CD4-positive, alpha-beta T cell (primary cell): Measurements from ENCODE around the gene DAPK1. TPM values are rescaled to one million over a fixed set of nuclear protein-coding genes. Genes with fewer than 3 reads are reported as not detected.

Experiments
- ATAC-seq: fragments of 200-7000 bp; cut with Tn5 transposase; one replicate; pipeline ENCODE4 v1.10.0; 2022; ENCODE audit warnings: mild to moderate bottlenecking; ENCODE audit not compliant: poor library complexity
- CTCF ChIA-PET: fragments of 350-600 bp; sonication (Branson Sonifier 250); formaldehyde crosslinking; loops from one replicate; lab custom pipeline; 2021; ENCODE audit warnings: antibody characterized with exemption, inconsistent platforms; lab: Charles Lee
- POLR2A ChIA-PET: fragments of 350-600 bp; sonication (Branson Sonifier 250); formaldehyde crosslinking; loops from one replicate; lab custom pipeline; 2021; ENCODE audit warnings: antibody characterized with exemption, inconsistent platforms; lab: Charles Lee
- DNase-seq, 14 experiments: peaks; one replicate each; pipeline ENCODE4 v3.0.0-alpha.2; 2013 to 2020; ENCODE audit warnings: mixed read lengths in 2 of 14
- H3K27ac ChIP-seq, 2 donors: one replicate each; pipeline versions ENCODE4 v1.5.1 to v1.7.0; 2013; ENCODE audit warnings: low read length in 2 of 2, low read depth in 1 of 2, mild to moderate bottlenecking in 1 of 2
- H3K27me3 ChIP-seq, 2 experiments: 1 replicate in 1 of 2; 2 replicates in 1 of 2; pipeline versions ENCODE4 v1.6.1 to v1.7.0; 2013; ENCODE audit warnings: low read length in 2 of 2, control low read depth in 1 of 2, mild to moderate bottlenecking in 1 of 2, moderate library complexity in 1 of 2; ENCODE audit not compliant: insufficient read depth in 2 of 2, control insufficient read depth in 1 of 2
- H3K36me3 ChIP-seq: one replicate; pipeline ENCODE4 v1.6.1; 2013; ENCODE audit warnings: low read length, control low read depth; ENCODE audit not compliant: insufficient read depth
- H3K4me1 ChIP-seq: one replicate; pipeline ENCODE4 v1.6.1; 2013; ENCODE audit warnings: low read length, control low read depth; ENCODE audit not compliant: insufficient read depth
- H3K4me3 ChIP-seq: one replicate; pipeline ENCODE4 v1.5.1; 2013; ENCODE audit warnings: mild to moderate bottlenecking, low read length, moderate library complexity
- H3K9me3 ChIP-seq, 2 experiments: 1 replicate in 1 of 2; 2 replicates in 1 of 2; pipeline versions ENCODE4 v1.6.1 to v1.7.0; 2013; ENCODE audit warnings: low read length in 2 of 2, mild to moderate bottlenecking in 2 of 2, control low read depth in 1 of 2, moderate library complexity in 1 of 2; ENCODE audit not compliant: control insufficient read depth in 1 of 2, insufficient read depth in 1 of 2
- H3K27ac Mint-ChIP-seq: one replicate; pipeline ENCODE4 v1.8.0; 2020; ENCODE audit warnings: mixed read lengths
- H3K27me3 Mint-ChIP-seq: one replicate; pipeline ENCODE4 v1.8.0; 2021; ENCODE audit warnings: mixed read lengths
- H3K36me3 Mint-ChIP-seq: one replicate; pipeline ENCODE4 v1.8.0; 2021; ENCODE audit warnings: low read depth, mixed read lengths
- H3K4me1 Mint-ChIP-seq: one replicate; pipeline ENCODE4 v1.8.0; 2021; ENCODE audit warnings: low read depth, mixed read lengths
- H3K4me3 Mint-ChIP-seq: one replicate; pipeline ENCODE4 v1.8.0; 2020; ENCODE audit warnings: mild to moderate bottlenecking, mixed read lengths
- H3K9me3 Mint-ChIP-seq: one replicate; pipeline ENCODE4 v1.8.0; 2020; ENCODE audit warnings: mixed read lengths
- CTCF ChIP-seq: fragments of 200-600 bp; IDR thresholded peaks from one replicate; pipeline ENCODE4 v1.8.0; 2022; ENCODE audit warnings: antibody characterized with exemption, mild to moderate bottlenecking
- intact Hi-C, 2 experiments: fragments of 100-400 bp; cut with DNase I in 1 of 2; cut with micrococcal nuclease in 1 of 2; formaldehyde crosslinking; loops; one replicate each; pipeline versions ENCODE4 v1.15.1 to v1.9.0; 2023 to 2025; cut with DNase I, micrococcal nuclease
- total RNA-seq, 174 experiments: library from RNA in 2 of 174; stranded (reverse) in 2 of 174; gene quantifications; one replicate each; pipeline ENCODE4 v1.2.3 and lab custom pipeline; 2021 to 2026

Gene DAPK1
- total RNA-seq, 2 experiments from 2014 or later = 2.7 TPM

DNA sequence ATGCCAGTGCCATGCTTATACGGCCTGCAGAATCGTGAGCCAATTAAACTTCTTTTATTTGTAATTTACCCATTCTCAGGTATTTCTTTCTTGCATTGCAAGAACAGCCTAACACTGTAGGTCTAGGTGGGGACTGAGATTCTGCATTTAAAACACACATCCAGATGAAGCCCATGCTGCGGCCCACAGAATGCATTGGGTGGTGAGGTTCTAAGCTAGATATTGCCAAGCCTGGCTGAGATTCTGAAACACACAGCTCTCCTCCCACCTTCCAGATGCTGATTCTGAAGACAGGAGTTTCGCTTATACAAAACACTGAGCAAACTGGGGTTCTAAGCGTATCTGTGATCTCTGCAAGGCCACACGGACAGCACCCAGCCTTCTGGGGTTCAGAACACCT, 75.1 kb downstream of the DAPK1 start:
- Mint-ChIP-seq H3K4me3 (no peak overlapping the region), H3K27ac (no peak overlapping the region), H3K36me3 (no peaks in the 10 kb centered on the region), H3K27me3 (no peaks in the 10 kb centered on the region), H3K9me3 (no peaks in the 10 kb centered on the region), H3K4me1 (no peaks in the 10 kb centered on the region)
- H3K4me3 ChIP-seq = no peak overlapping the region
- DNase-seq (no peak), ATAC-seq (no peak)
- H3K4me1 ChIP-seq = no peaks in the 10 kb centered on the region
- TF ChIP-seq CTCF = no peak
- ChIA-PET CTCF (no interaction called here), POLR2A (no interaction called here)
- H3K9me3 ChIP-seq = no peaks in the 10 kb centered on the region
- no peaks in the 10 kb centered on the region for H3K36me3 ChIP-seq
- H3K27me3 ChIP-seq = no peaks in the 10 kb centered on the region
- H3K27ac ChIP-seq = no peak overlapping the region
- intact Hi-C loops = no loop called here

DNA sequence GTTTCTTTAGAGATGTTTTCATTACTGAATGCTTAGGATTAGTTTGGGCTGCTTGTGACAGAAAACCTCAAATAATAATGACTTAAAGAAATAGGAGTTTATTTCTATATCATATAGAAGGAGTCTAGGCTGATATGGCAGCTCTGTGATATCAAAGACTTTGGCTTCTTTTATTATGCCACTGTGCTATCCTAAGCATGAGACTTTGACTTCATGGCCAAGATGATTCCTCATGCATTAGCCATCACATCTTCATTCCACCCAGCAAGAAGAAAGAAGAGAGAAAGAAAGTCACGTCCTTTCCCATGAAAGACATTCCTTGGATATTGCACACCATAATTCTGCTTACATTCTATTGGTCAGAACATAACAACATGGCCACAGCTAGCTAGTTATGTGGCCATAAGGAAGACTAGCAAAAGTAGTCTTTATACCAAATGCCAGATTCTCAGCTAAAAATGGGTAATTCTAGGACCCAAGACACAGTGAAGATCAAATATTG, 76.2 kb downstream of the DAPK1 start:
- Mint-ChIP-seq H3K4me1 (no peaks in the 10 kb centered on the region), H3K4me3 (no peak overlapping the region), H3K27me3 (no peaks in the 10 kb centered on the region), H3K9me3 (no peaks in the 10 kb centered on the region), H3K36me3 (no peaks in the 10 kb centered on the region), H3K27ac (no peak overlapping the region)
- Histone ChIP-seq H3K4me3 (no peak overlapping the region), H3K27ac (no peak overlapping the region), H3K36me3 (no peaks in the 10 kb centered on the region), H3K9me3 (no peaks in the 10 kb centered on the region), H3K4me1 (no peaks in the 10 kb centered on the region), H3K27me3 (no peaks in the 10 kb centered on the region)
- DNase-seq (no peak), ATAC-seq (no peak)
- intact Hi-C loops = no loop called here
- no peak for TF ChIP-seq CTCF
- POLR2A ChIA-PET = no interaction called here
- CTCF ChIA-PET = no interaction called here

DNA sequence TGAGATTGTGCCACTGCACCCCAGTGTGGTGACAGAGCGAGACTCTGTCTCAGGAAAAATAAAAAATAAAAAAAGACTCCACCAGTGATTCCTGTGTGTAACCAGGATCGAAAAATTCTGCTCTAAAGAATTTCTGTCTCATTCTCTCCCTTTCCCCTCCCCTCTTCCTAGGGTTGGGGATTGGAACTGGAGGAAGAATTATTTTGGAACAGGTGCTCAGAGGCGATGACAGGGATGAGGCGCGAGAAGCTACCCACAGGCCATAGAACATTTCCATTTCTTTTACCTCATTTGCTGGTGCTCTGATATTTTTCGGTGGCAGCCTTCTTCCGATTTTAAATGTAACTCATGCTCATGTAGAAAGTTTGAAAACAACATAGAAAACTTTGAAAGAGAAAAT, 80.1 kb downstream of the DAPK1 start:
- Histone ChIP-seq H3K9me3 (no peaks in the 10 kb centered on the region), H3K27me3 (no peaks in the 10 kb centered on the region), H3K36me3 (no peaks in the 10 kb centered on the region), H3K4me1 (no peaks in the 10 kb centered on the region), H3K27ac (no peak overlapping the region), H3K4me3 (no peak overlapping the region)
- Mint-ChIP-seq H3K4me3 (no peak overlapping the region), H3K27me3 (no peaks in the 10 kb centered on the region), H3K9me3 (no peaks in the 10 kb centered on the region), H3K36me3 (no peaks in the 10 kb centered on the region), H3K4me1 (no peaks in the 10 kb centered on the region), H3K27ac (no peak overlapping the region)
- TF ChIP-seq CTCF = no peak
- CTCF ChIA-PET = no interaction called here
- ATAC-seq (no peak), DNase-seq (no peak)
- POLR2A ChIA-PET = no interaction called here
- intact Hi-C loops = no loop called here
